ENCODE measurements around the gene DAO.

The DAO gene

GRCh38 chr12:108876550-108876949 is 3.3 kb upstream of the DAO start:
- no peak for DNase-seq

GRCh38 chr12:108881953-108882352 is 2.1 kb downstream of the DAO start:
- DNase-seq: no peak

GRCh38 chr12:108884116-108885012 is 4.5 kb downstream of the DAO start:
- DNase-seq: no peak

GRCh38 chr12:108886873-108887629 is 7.2 kb downstream of the DAO start:
- no peak for DNase-seq

GRCh38 chr12:108888031-108888430 is 8.1 kb downstream of the DAO start:
- no peak for DNase-seq

GRCh38 chr12:108890208-108890607 is 10.3 kb downstream of the DAO start:
- DNase-seq: no peak

- DNase-seq: no peak
Observed at GRCh38 chr12:108895220-108895802, 15.4 kb downstream of the DAO start.

- DNase-seq: no peak
Observed at GRCh38 chr12:108896336-108896735, 16.4 kb downstream of the DAO start.

GRCh38 chr12:108896817-108897216 is 16.9 kb downstream of the DAO start:
- no peak for DNase-seq

GRCh38 chr12:108899145-108899544 is 19.3 kb downstream of the DAO start:
- DNase-seq: no peak

- no peak for DNase-seq
Observed at GRCh38 chr12:108905725-108906124, 25.8 kb downstream of the DAO start.

- DNase-seq: no peak
Observed at GRCh38 chr12:108906971-108907370, 27.1 kb downstream of the DAO start.

GRCh38 chr12:108907839-108908351 is 28.0 kb downstream of the DAO start:
- DNase-seq: no peak

- no peak for DNase-seq
Observed at GRCh38 chr12:108910336-108910735, 30.4 kb downstream of the DAO start.

GRCh38 chr12:108911915-108912314 is 32.0 kb downstream of the DAO start:
- DNase-seq: no peak

- DNase-seq: no peak
Observed at GRCh38 chr12:108912361-108912760, 32.5 kb downstream of the DAO start.

- no peak for DNase-seq
Observed at GRCh38 chr12:108914121-108914531, 34.2 kb downstream of the DAO start.

- DNase-seq: no peak
Observed at GRCh38 chr12:108915632-108916133, 35.8 kb downstream of the DAO start.

- DNase-seq: no peak
Observed at GRCh38 chr12:108916336-108916735, 36.4 kb downstream of the DAO start.

- no peak for DNase-seq
Observed at GRCh38 chr12:108918206-108918605, 38.3 kb downstream of the DAO start.

GRCh38 chr12:108918960-108919642 is 39.2 kb downstream of the DAO start:
- DNase-seq: no peak

- no peak for DNase-seq
Observed at GRCh38 chr12:108921946-108922345, 42.1 kb downstream of the DAO start.

- DNase-seq: no peak
Observed at GRCh38 chr12:108922918-108923317, 43.0 kb downstream of the DAO start.

Data from NCI-H1048 (cell line).